PC-3 (cell line): ENCODE measurements around the gene MAP2K1. TPM values are rescaled to one million over a fixed set of nuclear protein-coding genes. Genes with fewer than 3 reads are reported as not detected.
A peak's percentile ranks its signal among the peaks of the same experiment; 100 is the strongest.

Source experiments
- ATAC-seq: fragments of 200-7000 bp; cut with Tn5 transposase; 2 replicates; pipeline ENCODE4 v1.9.1; 2020; ENCODE audit warnings: mild to moderate bottlenecking, moderate library complexity
- BruUV-seq: library from RNA; stranded (reverse); fragments of 400-500 nt; replicated peaks from 2 replicates; lab custom pipeline; 2021; lab: Mats Ljungman, UMichigan
- CTCF ChIA-PET: fragments of 300-600 bp; sonication (Branson Sonifier 250); formaldehyde crosslinking; loops from one replicate; lab custom pipeline; 2022; ENCODE audit warnings: antibody characterized with exemption; lab: Charles Lee
- POLR2A ChIA-PET: fragments of 300-600 bp; sonication (Branson Sonifier 250); formaldehyde crosslinking; loops from one replicate; lab custom pipeline; 2022; ENCODE audit warnings: antibody characterized with exemption; ENCODE audit not compliant: unreplicated experiment; lab: Charles Lee
- DNase-seq: peaks from one replicate; pipeline ENCODE4 v3.0.0-alpha.2; 2015
- H2AFZ ChIP-seq: fragments of 300-600 bp; sonication (generic); 2 replicates; pipeline ENCODE4 v1.6.0; 2016; ENCODE audit warnings: antibody characterized with exemption, low read length
- H3F3A ChIP-seq: fragments of 300-600 bp; sonication (generic); one replicate; pipeline ENCODE4 v1.6.0; 2017; ENCODE audit warnings: antibody characterized with exemption, low read length, control low read depth, mild to moderate bottlenecking; ENCODE audit not compliant: unreplicated experiment
- H3K27ac ChIP-seq: fragments of 300-600 bp; sonication (generic); 2 replicates; pipeline ENCODE4 v1.5.1; 2016; ENCODE audit warnings: mild to moderate bottlenecking, low read length
- H3K27me3 ChIP-seq: fragments of 300-600 bp; sonication (generic); 2 replicates; pipeline ENCODE4 v1.6.1; 2016; ENCODE audit warnings: low read length, mixed read lengths
- H3K36me3 ChIP-seq: fragments of 300-600 bp; sonication (generic); 2 replicates; pipeline ENCODE4 v1.6.1; 2016; ENCODE audit warnings: low read depth, mixed run types, low read length, mixed read lengths
- H3K4me1 ChIP-seq: fragments of 300-600 bp; sonication (generic); 2 replicates; pipeline ENCODE4 v1.5.1; 2016; ENCODE audit warnings: low read length; ENCODE audit not compliant: insufficient read depth
- H3K4me2 ChIP-seq: fragments of 300-600 bp; sonication (generic); 2 replicates; pipeline ENCODE4 v1.6.0; 2016; ENCODE audit warnings: low read length
- H3K4me3 ChIP-seq: fragments of 300-600 bp; sonication (generic); 2 replicates; pipeline ENCODE4 v1.5.1; 2016; ENCODE audit warnings: mild to moderate bottlenecking, low read length, mixed read lengths
- H3K79me2 ChIP-seq: fragments of 300-600 bp; sonication (generic); 2 replicates; pipeline ENCODE4 v1.6.1; 2017; ENCODE audit warnings: low read length, mixed read lengths
- H3K9ac ChIP-seq: fragments of 300-600 bp; sonication (generic); 2 replicates; pipeline ENCODE4 v1.6.0; 2016; ENCODE audit warnings: mild to moderate bottlenecking, low read length
- H3K9me2 ChIP-seq: fragments of 300-600 bp; sonication (generic); replicated peaks from 2 replicates; pipeline ENCODE4 v1.6.1; 2016; ENCODE audit warnings: mixed run types, low read length, mixed read lengths
- H3K9me3 ChIP-seq: fragments of 300-600 bp; sonication (generic); 2 replicates; pipeline ENCODE4 v1.6.1; 2016; ENCODE audit warnings: low read length, mixed read lengths
- H4K20me1 ChIP-seq: fragments of 300-600 bp; sonication (generic); 2 replicates; pipeline ENCODE4 v1.6.1; 2016; ENCODE audit warnings: low read length, mixed read lengths
- EZH2 ChIP-seq: fragments of 300-600 bp; sonication (generic); IDR thresholded peaks from one replicate; pipeline ENCODE4 v1.6.1; 2017; ENCODE audit warnings: antibody characterized with exemption, mild to moderate bottlenecking, low read length; ENCODE audit not compliant: unreplicated experiment
- EZH2phosphoT487 ChIP-seq: fragments of 300-600 bp; sonication (generic); IDR thresholded peaks from 2 replicates; pipeline ENCODE4 v1.6.1; 2018; ENCODE audit warnings: mild to moderate bottlenecking, antibody characterized with exemption, low read length, borderline replicate concordance
- intact Hi-C: fragments of 100-400 bp; cut with micrococcal nuclease; formaldehyde crosslinking; loops from 2 replicates; pipeline ENCODE4 v1.9.0; 2023
- total RNA-seq: library from RNA; depleted of rRNA; stranded (reverse); fragments of >200 nt; gene quantifications from 2 replicates; pipeline ENCODE4 v1.2.3, GENCODE V29; 2014
- TF ChIP-seq, protein P1 (sequence below): fragments of 300-600 bp; sonication (generic); conservative IDR thresholded peaks from 2 replicates; pipeline ENCODE4 v1.5.1; 2017; ENCODE audit warnings: antibody characterized with exemption, low read depth, mild to moderate bottlenecking, low read length

Gene MAP2K1
- total RNA-seq, 1 experiment from 2014 or later, result 35.5 TPM

DNA sequence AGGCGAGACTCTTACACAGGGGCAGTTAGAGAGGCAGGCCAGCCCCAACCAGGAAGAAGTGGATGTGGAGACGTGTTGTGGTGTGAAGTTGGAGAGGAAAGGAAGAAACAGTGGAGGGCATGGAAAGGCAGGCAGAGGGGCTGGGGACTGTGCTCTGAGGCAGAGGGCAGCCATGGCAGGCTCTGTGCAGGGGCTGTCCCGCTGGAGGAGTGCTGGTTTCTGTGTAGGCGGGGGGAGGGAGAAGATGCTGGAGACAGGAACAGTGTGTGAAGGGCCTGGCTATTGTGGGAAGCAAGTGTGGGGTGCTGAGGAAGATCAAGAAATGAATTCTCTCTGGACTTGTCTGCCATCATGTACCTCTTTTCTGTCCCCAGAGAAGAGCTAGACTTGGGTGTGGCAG, 89.8 kb downstream of the MAP2K1 start:
- peaks cover 23% of the 10 kb centered on the region for H3K4me1 ChIP-seq
- H3K79me2 ChIP-seq, result no peaks in the 10 kb centered on the region
- no peaks in the 10 kb centered on the region for H4K20me1 ChIP-seq
- ChIA-PET POLR2A (no interaction called here), CTCF (no interaction called here)
- no peak overlapping the region for H3K9ac ChIP-seq
- peaks cover 2% of the 10 kb centered on the region; the same call in 1 of the 2 replicates for H3K36me3 ChIP-seq
- no peak overlapping the region for H3K4me2 ChIP-seq
- H3K4me3 ChIP-seq, result no peak overlapping the region
- BruUV-seq, result no TSS peak
- H3K9me3 ChIP-seq, result no peaks in the 10 kb centered on the region
- no peak for TF ChIP-seq EZH2phosphoT487
- no peaks in the 10 kb centered on the region for H3K27me3 ChIP-seq
- ATAC-seq (no peak), DNase-seq (no peak)
- no peak overlapping the region for H3K27ac ChIP-seq
- H3K9me2 ChIP-seq, result no peaks in the 10 kb centered on the region
- H2AFZ ChIP-seq, result no peak overlapping the region
- intact Hi-C loops, result no loop called here
- H3F3A ChIP-seq, result no peaks in the 10 kb centered on the region

DNA sequence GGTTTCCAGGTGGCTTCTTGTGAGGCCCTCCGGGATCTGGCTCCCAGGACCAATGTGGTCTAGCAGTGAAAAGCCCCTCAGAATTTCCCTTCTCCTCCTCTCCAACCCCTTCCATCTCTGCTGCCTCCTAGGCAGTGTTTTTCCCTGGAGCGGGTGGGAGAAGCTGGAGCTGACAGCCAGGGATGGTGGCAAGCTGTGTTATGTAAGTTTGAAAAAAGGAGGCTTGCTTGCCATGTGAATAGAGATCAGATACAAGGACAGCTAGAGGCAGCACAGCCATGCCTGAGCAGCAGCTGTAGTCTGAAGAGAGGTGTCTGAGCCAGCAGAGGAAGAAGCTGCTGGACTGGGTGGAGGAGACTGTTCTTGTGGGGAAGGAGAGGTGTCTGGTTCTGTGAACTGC, 90.3 kb downstream of the MAP2K1 start:
- H3K36me3 ChIP-seq, result peaks cover 7% of the 10 kb centered on the region
- no TSS peak for BruUV-seq
- H3K9me3 ChIP-seq, result no peaks in the 10 kb centered on the region
- ATAC-seq (no peak), DNase-seq (no peak)
- H3K9me2 ChIP-seq, result no peaks in the 10 kb centered on the region
- H3K79me2 ChIP-seq, result no peaks in the 10 kb centered on the region
- H3K4me2 ChIP-seq, result no peak overlapping the region
- ChIA-PET CTCF (no interaction called here), POLR2A (interaction anchor here (0.5 kb wide), 1 partner anchor 128 kb away, joined by 6 read pairs; no protein-coding TSS in a partner anchor)
- no peaks in the 10 kb centered on the region for H4K20me1 ChIP-seq
- H2AFZ ChIP-seq, result no peak overlapping the region
- H3K4me3 ChIP-seq, result no peak overlapping the region
- no peaks in the 10 kb centered on the region for H3K27me3 ChIP-seq
- no peak overlapping the region for H3K27ac ChIP-seq
- peaks cover 27% of the 10 kb centered on the region for H3K4me1 ChIP-seq
- no peak overlapping the region for H3K9ac ChIP-seq
- TF ChIP-seq, protein P1, sequence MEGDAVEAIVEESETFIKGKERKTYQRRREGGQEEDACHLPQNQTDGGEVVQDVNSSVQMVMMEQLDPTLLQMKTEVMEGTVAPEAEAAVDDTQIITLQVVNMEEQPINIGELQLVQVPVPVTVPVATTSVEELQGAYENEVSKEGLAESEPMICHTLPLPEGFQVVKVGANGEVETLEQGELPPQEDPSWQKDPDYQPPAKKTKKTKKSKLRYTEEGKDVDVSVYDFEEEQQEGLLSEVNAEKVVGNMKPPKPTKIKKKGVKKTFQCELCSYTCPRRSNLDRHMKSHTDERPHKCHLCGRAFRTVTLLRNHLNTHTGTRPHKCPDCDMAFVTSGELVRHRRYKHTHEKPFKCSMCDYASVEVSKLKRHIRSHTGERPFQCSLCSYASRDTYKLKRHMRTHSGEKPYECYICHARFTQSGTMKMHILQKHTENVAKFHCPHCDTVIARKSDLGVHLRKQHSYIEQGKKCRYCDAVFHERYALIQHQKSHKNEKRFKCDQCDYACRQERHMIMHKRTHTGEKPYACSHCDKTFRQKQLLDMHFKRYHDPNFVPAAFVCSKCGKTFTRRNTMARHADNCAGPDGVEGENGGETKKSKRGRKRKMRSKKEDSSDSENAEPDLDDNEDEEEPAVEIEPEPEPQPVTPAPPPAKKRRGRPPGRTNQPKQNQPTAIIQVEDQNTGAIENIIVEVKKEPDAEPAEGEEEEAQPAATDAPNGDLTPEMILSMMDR, result no peak
- no peak for TF ChIP-seq EZH2phosphoT487
- no peak for TF ChIP-seq EZH2
- H3F3A ChIP-seq, result no peaks in the 10 kb centered on the region
- intact Hi-C loops, result no loop called here

DNA sequence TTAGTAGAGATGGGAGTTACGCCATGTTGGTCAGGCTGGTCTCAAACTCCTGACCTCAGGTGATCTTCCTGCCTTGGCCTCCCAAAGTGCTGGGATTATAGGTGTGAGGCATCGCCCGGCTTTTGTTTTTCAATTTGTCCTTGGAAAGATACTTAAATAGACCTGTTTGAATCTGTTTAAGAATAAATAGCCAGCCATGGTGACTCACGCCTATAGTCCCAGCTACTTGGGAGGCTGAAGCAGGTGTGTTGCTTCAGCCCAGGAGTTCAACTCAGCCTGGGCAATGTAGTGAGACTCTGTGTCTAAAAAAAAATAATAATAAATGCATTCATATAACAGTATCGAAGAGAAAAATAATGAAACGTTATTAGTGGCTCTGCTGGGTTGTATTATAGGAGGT, 93.6 kb downstream of the MAP2K1 start:
- Histone ChIP-seq H3K9ac (no peak overlapping the region), H4K20me1 (no peaks in the 10 kb centered on the region), H3K9me2 (no peaks in the 10 kb centered on the region), H3K4me2 (peak overlapping the region; percentile 18; the same call in 1 of the 2 replicates), H3K79me2 (0 out of 2 replicates have a peak, but pooled peaks cover 4% of the 10 kb centered on the region), H2AFZ (no peak overlapping the region), H3K9me3 (no peaks in the 10 kb centered on the region), H3K36me3 (peaks cover 15% of the 10 kb centered on the region), H3F3A (no peaks in the 10 kb centered on the region), H3K27ac (peak overlapping the region; percentile 38), H3K4me3 (no peak overlapping the region), H3K27me3 (no peaks in the 10 kb centered on the region), H3K4me1 (peaks cover 37% of the 10 kb centered on the region)
- no peak for ATAC-seq
- ChIA-PET POLR2A (no interaction called here), CTCF (no interaction called here)
- no TSS peak for BruUV-seq
- TF ChIP-seq, protein P1, result no peak
- TF ChIP-seq EZH2phosphoT487, result no peak
- no peak for TF ChIP-seq EZH2
- no peak for DNase-seq
- intact Hi-C loops, result no loop called here
